ENCODE results near the gene RAE1. TPM values are rescaled to one million over a fixed set of nuclear protein-coding genes. Genes with fewer than 3 reads are reported as not detected.

Gene RAE1
- total RNA-seq, 1 experiment from 2014 or later: 34.5 TPM

GRCh38 chr20:57310821-57311514 lies 40.1 kb upstream of the RAE1 start:
- ATAC-seq (no peak), DNase-seq (ENCODE audit: low read depth, low spot score) (no peak)
- in situ Hi-C loops (cut with HindIII; ENCODE audit: low pct_unique_long_range_greater_than_20kb, low sequenced_read_pairs) (no loop called here), intact Hi-C loops (cut with micrococcal nuclease; ENCODE audit: unreplicated experiment) (no loop called here)
- Histone ChIP-seq H3K9me3 (ENCODE audit: control insufficient read depth, insufficient read depth, low read depth, low read length) (no peaks in the 10 kb centered on the region), H3K4me1 (ENCODE audit: control insufficient read depth, insufficient read depth, low read length) (no peaks in the 10 kb centered on the region), H3K27me3 (ENCODE audit: control insufficient read depth, insufficient read depth, low read length) (peaks cover 16% of the 10 kb centered on the region), H3K27ac (ENCODE audit: low read length) (no peak overlapping the region), H3K4me3 (ENCODE audit: low read depth in 2 of 2, low read length in 2 of 2) (no peak overlapping the region), H3K36me3 (ENCODE audit: control insufficient read depth, insufficient read depth, low read length) (no peaks in the 10 kb centered on the region)
- TF ChIP-seq SIN3A (IDR thresholded peaks at IDR 0.05; ENCODE audit: borderline replicate concordance, insufficient read depth, low read depth, low read length): no peak
- no peak for TF ChIP-seq TCF7L2 (IDR thresholded peaks at IDR 0.05; ENCODE audit: low read depth, low read length)
- no peak for TF ChIP-seq CTCF (IDR thresholded peaks at IDR 0.05)
- TF ChIP-seq POLR2AphosphoS5 (IDR thresholded peaks at IDR 0.05; ENCODE audit: low read depth, low read length): no peak
- TF ChIP-seq REST (IDR thresholded peaks at IDR 0.05; ENCODE audit: insufficient read depth in 1 of 2, low read depth in 2 of 2, low read length in 1 of 2): no peak
- no TSS peak for BruUV-seq (replicated peaks)
- ChIA-PET CTCF (interaction anchor here (0.7 kb wide), 1 partner anchor 263 kb away, joined by 4 read pairs; no protein-coding TSS in a partner anchor), POLR2A (no interaction called here)

GRCh38 chr20:57312138-57312537 lies 38.9 kb upstream of the RAE1 start:
- intact Hi-C loops (cut with micrococcal nuclease; ENCODE audit: unreplicated experiment): no loop called here
- H3K4me3 ChIP-seq (ENCODE audit: low read depth in 2 of 2, low read length in 2 of 2): no peak overlapping the region
- H3K36me3 ChIP-seq (ENCODE audit: control insufficient read depth, insufficient read depth, low read length): no peaks in the 10 kb centered on the region
- DNase-seq (ENCODE audit: low read depth, low spot score) (no peak), ATAC-seq (no peak)
- BruUV-seq (replicated peaks): no TSS peak
- ChIA-PET CTCF (interaction anchor here (0.7 kb wide), 1 partner anchor 265 kb away, joined by 4 read pairs; no protein-coding TSS in a partner anchor), POLR2A (no interaction called here)
- no peaks in the 10 kb centered on the region for H3K4me1 ChIP-seq (ENCODE audit: control insufficient read depth, insufficient read depth, low read length)
- no peak overlapping the region for H3K27ac ChIP-seq (ENCODE audit: low read length)
- H3K27me3 ChIP-seq (ENCODE audit: control insufficient read depth, insufficient read depth, low read length): peaks cover 16% of the 10 kb centered on the region
- no peaks in the 10 kb centered on the region for H3K9me3 ChIP-seq (ENCODE audit: control insufficient read depth, insufficient read depth, low read depth, low read length)
- in situ Hi-C loops (cut with HindIII; ENCODE audit: low pct_unique_long_range_greater_than_20kb, low sequenced_read_pairs): no loop called here
- TF ChIP-seq SIN3A (IDR thresholded peaks at IDR 0.05; ENCODE audit: borderline replicate concordance, insufficient read depth, low read depth, low read length) (no peak), REST (IDR thresholded peaks at IDR 0.05; ENCODE audit: insufficient read depth in 1 of 2, low read depth in 2 of 2, low read length in 1 of 2) (no peak), TCF7L2 (IDR thresholded peaks at IDR 0.05; ENCODE audit: low read depth, low read length) (no peak), CTCF (IDR thresholded peaks at IDR 0.05) (no peak), POLR2AphosphoS5 (IDR thresholded peaks at IDR 0.05; ENCODE audit: low read depth, low read length) (no peak)
